K562 (cell line): Measurements from ENCODE around the gene EFNA2. TPM values are rescaled to one million over a fixed set of nuclear protein-coding genes. Genes with fewer than 3 reads are reported as not detected.

Experiments
- CTCF ChIP-seq, 3 experiments: IDR thresholded peaks in 2 of 3; conservative IDR thresholded peaks in 1 of 3; 2 replicates each; pipeline ENCODE4 v1.5.1; 2011 to 2012; ENCODE audit warnings: low read length in 3 of 3, mild to moderate bottlenecking in 3 of 3, control low read depth in 2 of 3, improper control_type of control experiment in 1 of 3, inconsistent platforms in 1 of 3, low read depth in 1 of 3, mixed read lengths in 1 of 3, moderate library complexity in 1 of 3; ENCODE audit not compliant: insufficient read depth in 2 of 3
- FOXK1 ChIP-seq: sonication (generic); formaldehyde crosslinking; IDR thresholded peaks from 2 replicates; pipeline ENCODE4 v1.8.0; 2022; ENCODE audit warnings: missing genetic modification reagents, mild to moderate bottlenecking, borderline replicate concordance
- HDAC1 ChIP-seq, 2 experiments: fragments of 450-650 bp; IDR thresholded peaks; 2 replicates each; pipeline ENCODE4 v1.6.1; 2016 to 2017; ENCODE audit warnings: inconsistent platforms in 1 of 2, mild to moderate bottlenecking in 1 of 2, moderate library complexity in 1 of 2
- JUNB ChIP-seq: fragments of 450-650 bp; formaldehyde crosslinking; conservative IDR thresholded peaks from 2 replicates; pipeline ENCODE4 v1.4.0; 2020; ENCODE audit warnings: mild to moderate bottlenecking
- JUND ChIP-seq, 2 experiments: IDR thresholded peaks; 2 replicates in 1 of 2; 3 replicates in 1 of 2; pipeline ENCODE4 v1.6.1; 2011; ENCODE audit warnings: borderline replicate concordance in 2 of 2, low read depth in 2 of 2, low read length in 2 of 2, improper control_type of control experiment in 1 of 2, missing biosample characterization in 1 of 2, missing genetic modification characterization in 1 of 2, missing genetic modification reagents in 1 of 2
- MLLT1 ChIP-seq, 2 experiments: fragments of 450-650 bp; IDR thresholded peaks; 2 replicates each; pipeline ENCODE4 v1.6.1; 2016
- TBL1XR1 ChIP-seq, 2 experiments: IDR thresholded peaks; 2 replicates each; pipeline ENCODE4 v1.6.1; 2012; ENCODE audit warnings: improper control_type of control experiment in 2 of 2, low read length in 2 of 2, mild to moderate bottlenecking in 1 of 2
- TCF7L2 ChIP-seq: fragments of 150-350 bp; IDR thresholded peaks from 2 replicates; pipeline ENCODE4 v1.6.1; 2016; ENCODE audit warnings: low read depth, mild to moderate bottlenecking, low read length, moderate library complexity
- TFAP4 ChIP-seq: sonication (generic); formaldehyde crosslinking; IDR thresholded peaks from 2 replicates; pipeline ENCODE4 v1.8.0; 2022; ENCODE audit warnings: missing genetic modification reagents, mild to moderate bottlenecking, moderate library complexity, borderline replicate concordance
- THRAP3 ChIP-seq: fragments of 450-650 bp; IDR thresholded peaks from 2 replicates; pipeline ENCODE4 v1.6.1; 2016; ENCODE audit warnings: mild to moderate bottlenecking, inconsistent platforms, borderline replicate concordance
- UBTF ChIP-seq, 2 experiments: IDR thresholded peaks; 2 replicates each; pipeline ENCODE4 v1.6.1; 2012; ENCODE audit warnings: improper control_type of control experiment in 2 of 2, low read depth in 2 of 2, low read length in 2 of 2, borderline replicate concordance in 1 of 2
- VEZF1 ChIP-seq: fragments of 200-800 bp; sonication (Bioruptor generic); IDR thresholded peaks from 2 replicates; pipeline ENCODE4 v1.6.1; 2017; ENCODE audit warnings: missing genetic modification characterization, missing compliant biosample characterization
- ZFP91 ChIP-seq: sonication (generic); formaldehyde crosslinking; IDR thresholded peaks from 2 replicates; pipeline ENCODE4 v1.8.0; 2022; ENCODE audit warnings: mild to moderate bottlenecking, missing genetic modification reagents
- polyA plus RNA-seq, 8 experiments: library from polyadenylated mRNA; depleted of rRNA in 4 of 8; stranded (reverse) in 5 of 8; unstranded in 3 of 8; fragments of >200 nt; fragmentation: Nextera tagmentation in 2 of 8; fragmentation: Illumina TruSeq in 1 of 8; extraction: Ambion mirVana in 2 of 8; extraction: Trizol in 1 of 8; gene quantifications; 2 replicates each; pipeline versions ENCODE4 v1.2.1 to v1.2.3, GENCODE V29; 2011 to 2014; ENCODE audit warnings: inconsistent platforms in 1 of 8, missing spikeins in 1 of 8
- total RNA-seq, 7 experiments: library from RNA; depleted of rRNA in 6 of 7; stranded (reverse); fragments of >200 nt in 6 of 7; fragmentation: Illumina TruSeq in 2 of 7; extraction: Trizol in 2 of 7; gene quantifications; 2 replicates each; pipeline versions ENCODE4 v1.2.1 to v1.2.3, GENCODE V29; 2011 to 2021; ENCODE audit warnings: low replicate concordance in 1 of 7

Gene EFNA2
- total and polyA plus RNA-seq, 9 of the 15 experiments (the other 6 are each of a cell fraction or from before 2014, with no cell fraction given) = 0.11 to 0.44 (median 0.15) TPM; not detected in 6

GRCh38 chr19:1272423-1273262 is 13.0 kb upstream of the EFNA2 start (continued):
- TF ChIP-seq MLLT1 (IDR thresholded peaks at IDR 0.05) (peak in 1 of 2 experiments; percentile 47; a peak in 2 of 4 replicates), HDAC1 (IDR thresholded peaks at IDR 0.05) (0 out of 4 replicates have a peak, but pooled peaks of 1 of the 2 experiments have one; percentile 29), THRAP3 (0 out of 2 replicates have a peak, but pooled peaks have one; percentile 57), FOXK1 (0 out of 2 replicates have a peak, but pooled peaks have one; percentile 7), UBTF (IDR thresholded peaks at IDR 0.05; ENCODE audit: borderline replicate concordance in 1 of 2, low read depth in 2 of 2, low read length in 2 of 2) (0 out of 4 replicates have a peak, but pooled peaks have one; percentile 5 to 48), JUNB (CRISPR knock-in tag) (0 out of 2 replicates have a peak, but pooled peaks have one; percentile 3), JUND (IDR thresholded peaks at IDR 0.05; ENCODE audit: borderline replicate concordance, low read depth, low read length) (no peak), JUND (tag; IDR thresholded peaks at IDR 0.05; ENCODE audit: borderline replicate concordance, low read depth, low read length) (0 out of 3 replicates have a peak, but pooled peaks have one; percentile 14), TFAP4 (CRISPR knock-in tag) (peak; percentile 33; the same call in 1 of the 2 replicates), CTCF (IDR thresholded peaks at IDR 0.05 in 2 of 3, conservative IDR thresholded peaks at IDR 0.05 in 1 of 3; ENCODE audit: insufficient read depth in 2 of 3, low read depth in 1 of 3, low read length in 3 of 3) (no peak), VEZF1 (CRISPR knock-in tag) (no peak), ZFP91 (no peak), TCF7L2 (no peak), TBL1XR1 (IDR thresholded peaks at IDR 0.05; ENCODE audit: low read length in 2 of 2) (peak; percentile 28 to 49; a peak in 1 of 4 replicates)
